Smooth muscle cell of the brain vasculature (primary cell): ENCODE results near the gene SMR3A.

ENCODE experiments used
- DNase-seq: peaks from one replicate; pipeline ENCODE4 v3.0.0-alpha.2; 2012; ENCODE audit warnings: low read depth, low spot score

SMR3A gene

DNA sequence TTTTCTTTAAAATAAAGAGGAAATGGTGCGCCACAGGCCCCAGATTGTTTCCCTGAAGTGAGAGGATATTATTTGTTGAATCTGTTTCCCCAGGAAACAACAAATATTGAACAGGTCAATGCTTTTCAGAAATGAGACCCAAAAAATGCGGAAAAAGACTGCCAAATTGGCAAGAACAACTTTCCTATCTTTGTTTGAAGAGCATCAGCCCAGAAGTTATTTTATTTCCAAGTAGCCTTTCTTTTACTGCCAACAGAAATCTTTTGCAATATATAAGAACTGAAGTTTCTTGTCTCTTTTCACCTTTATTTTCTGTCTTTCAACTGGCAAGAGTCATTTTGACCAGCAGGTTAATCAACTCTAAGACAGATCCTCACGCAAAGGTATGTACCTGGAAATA is at the start of gene SMR3A:
TSS of gene SMR3A (plus strand) at position 301 of the 400 bp plus-strand sequence. CDS start 1,356 bp downstream, outside the sequence.
- no peak for DNase-seq

DNA sequence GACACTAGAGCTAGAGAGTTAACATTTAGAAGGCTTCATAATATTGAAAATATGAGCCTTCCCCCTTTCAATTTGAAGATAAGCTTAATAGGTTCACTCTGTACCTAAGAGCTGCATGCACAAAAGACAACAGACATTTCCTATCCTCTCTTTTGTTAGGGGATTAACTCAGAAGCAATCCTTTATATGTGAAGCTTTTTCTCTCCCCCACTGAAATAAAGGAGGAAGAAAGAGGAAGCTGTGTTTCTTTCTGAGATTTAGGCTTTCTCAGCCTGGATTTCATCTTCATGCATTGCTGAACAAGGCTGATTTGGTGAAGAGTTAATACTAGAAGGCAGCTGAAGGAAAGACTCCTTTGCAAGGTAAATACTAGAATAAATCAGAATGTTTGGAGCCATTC is 46.8 kb upstream of the SMR3A start:
- no peak for DNase-seq

DNA sequence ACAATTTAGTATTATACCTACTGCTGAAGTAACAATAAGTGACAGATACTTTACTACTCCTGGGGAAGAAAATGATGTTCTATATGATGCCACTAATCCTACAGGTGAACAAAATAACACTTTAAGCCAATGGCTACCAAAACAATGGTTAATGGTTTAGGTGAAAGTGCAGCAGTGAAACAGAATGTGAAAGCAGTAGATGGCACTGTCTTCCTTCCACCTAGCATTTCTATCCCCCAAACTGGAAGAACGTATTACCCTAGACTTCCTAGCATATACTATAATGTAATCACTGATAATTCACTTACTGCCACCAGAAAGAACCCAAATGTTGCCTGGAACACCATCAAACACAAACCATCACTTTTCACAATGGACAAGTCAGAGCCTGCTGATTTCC is 44.6 kb upstream of the SMR3A start:
- no peak for DNase-seq

DNA sequence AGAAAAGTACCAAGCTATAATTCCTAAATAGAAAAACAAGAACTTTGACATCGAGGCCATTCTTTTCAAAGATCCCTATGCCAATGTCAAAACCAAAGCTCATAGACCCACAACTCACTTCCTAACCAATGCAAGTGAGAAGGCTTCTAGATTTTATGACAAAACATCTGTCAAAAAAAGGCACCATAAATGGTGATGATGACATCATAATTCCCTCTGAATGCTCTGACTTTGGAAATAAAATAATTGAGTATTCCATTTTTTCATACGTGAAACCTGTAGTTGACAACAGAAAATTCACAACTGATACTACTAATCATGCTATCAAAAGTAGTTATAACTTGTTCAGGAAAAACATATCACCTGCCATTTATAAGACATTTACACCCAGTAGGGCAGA is 34.5 kb upstream of the SMR3A start:
- no peak for DNase-seq

DNA sequence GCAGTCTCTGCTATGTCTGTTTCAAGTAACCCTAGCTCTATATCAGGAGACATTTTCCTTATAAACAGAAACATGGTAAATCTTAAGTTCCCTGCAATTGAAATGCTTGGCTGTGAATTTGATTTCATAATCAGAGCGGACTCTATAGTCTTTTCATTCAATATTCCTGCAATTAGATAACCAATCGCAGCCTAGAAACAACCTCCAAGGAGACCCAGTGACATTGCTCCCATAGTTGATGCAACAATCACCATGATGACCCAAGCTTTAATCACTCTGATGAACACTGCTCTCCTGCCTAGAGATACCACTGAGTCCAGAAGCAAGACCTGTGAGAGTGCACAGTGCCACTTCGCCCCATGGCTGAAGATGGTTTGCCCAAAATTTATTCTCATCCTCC is 25.9 kb upstream of the SMR3A start, which contains the start of gene CABS1:
TSS of gene CABS1 (plus strand) at position 301 of the 400 bp plus-strand sequence. CDS start at position 360, 59 bp downstream.
- no peak for DNase-seq

DNA sequence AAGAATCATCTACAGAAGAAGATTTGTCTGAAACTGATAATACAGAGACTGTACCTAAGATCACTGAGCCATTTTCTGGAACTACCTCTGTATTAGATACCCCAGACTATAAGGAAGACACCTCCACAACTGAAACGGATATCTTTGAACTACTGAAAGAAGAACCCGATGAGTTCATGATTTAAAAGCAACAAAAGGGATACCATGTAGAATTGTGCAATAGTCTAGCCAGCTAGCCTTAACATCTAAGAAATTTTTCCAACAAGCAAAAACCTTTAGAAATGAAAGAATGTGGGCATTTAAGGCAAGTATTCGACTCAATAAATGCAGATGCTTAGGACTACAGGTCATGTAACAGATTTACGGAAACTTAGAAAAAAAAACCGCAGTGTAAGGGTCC is 24.5 kb upstream of the SMR3A start:
- DNase-seq: no peak

DNA sequence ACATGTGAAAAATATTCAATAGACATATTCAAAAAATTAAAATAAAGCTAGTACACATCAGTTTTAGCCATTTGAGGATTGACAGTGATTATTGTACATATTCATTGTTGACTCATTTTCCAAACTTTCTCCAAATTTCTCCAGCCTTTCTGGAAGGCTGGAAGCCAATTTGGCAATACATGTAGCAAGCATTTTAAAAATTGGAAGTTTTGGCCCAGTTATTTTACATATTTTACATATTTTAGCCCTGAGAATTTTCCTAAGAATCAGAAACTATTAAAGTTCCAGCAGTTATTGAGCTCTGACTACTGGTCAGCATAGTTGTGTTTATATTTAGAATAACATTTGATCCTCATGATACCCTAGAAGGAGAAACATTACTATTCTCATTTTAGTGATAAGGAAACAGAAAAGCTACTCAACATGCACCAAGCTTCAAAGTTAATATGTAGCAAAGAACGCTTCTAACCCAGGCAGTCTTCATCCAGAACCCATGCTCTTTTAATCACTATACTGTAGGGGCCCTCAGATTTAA is 22.6 kb upstream of the SMR3A start:
- DNase-seq: no peak

DNA sequence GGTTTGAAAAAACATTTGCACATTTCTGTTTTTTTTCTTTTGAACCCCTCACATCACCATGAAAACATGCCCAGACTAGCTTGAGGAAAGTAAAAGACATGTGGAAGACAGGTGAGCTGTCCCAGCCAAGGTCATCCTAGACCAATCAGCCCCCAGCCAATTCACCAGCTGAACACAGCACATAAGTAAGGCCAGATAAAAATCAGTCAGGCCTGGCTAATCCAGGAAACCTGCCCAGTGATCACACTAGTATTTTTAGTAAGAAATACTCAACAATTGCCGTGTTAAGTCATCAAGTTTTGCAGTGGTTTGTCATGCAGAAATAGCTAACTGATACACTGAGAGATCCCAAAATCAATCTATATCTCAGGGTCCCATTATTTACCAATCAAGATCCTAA is 4.4 kb upstream of the SMR3A start:
- DNase-seq: no peak

DNA sequence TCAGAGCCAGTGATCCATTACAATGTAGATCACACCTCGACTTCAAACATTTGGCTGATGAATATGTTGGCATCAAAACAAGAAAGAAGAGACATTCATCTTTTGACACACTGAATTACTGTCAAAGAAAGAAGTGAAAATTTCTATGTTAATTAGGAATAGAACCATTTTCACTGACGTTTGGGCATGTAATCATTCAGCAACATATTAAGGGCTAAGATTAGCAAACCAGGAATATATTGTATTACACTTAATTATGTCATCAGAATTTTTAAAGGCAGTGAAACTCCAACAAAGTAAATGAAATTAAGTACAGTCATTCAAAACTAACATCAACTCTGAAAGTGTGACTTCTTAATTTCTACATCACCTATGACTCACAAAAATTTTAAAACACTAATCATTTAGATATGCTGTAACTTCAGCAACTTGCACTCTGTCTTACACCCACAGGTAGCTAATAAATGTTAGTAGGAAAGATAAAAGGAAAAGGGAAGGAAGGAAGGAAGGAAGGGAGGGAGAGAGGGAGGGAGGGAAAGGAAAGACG is 1.4 kb upstream of the SMR3A start:
- no peak for DNase-seq

DNA sequence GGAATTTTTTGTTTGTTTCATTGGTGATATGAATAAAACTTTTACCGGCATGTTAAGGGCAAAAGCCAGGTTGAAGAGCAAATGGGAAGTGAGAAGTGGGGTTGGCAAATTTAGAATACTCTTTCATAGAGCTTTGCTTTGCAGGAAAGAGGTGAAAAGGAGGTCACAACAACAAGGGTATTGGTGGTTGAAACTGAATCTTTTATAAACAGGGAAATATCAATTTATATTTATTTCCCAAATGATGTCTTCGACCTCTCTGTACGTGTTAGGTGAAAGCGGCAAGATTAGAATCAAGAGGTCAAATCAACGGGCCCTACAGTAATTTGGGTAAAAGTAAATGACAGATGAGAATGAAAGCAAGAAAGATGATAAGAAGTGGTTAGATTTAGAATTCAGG is 3.4 kb downstream of the SMR3A start:
- DNase-seq: no peak

DNA sequence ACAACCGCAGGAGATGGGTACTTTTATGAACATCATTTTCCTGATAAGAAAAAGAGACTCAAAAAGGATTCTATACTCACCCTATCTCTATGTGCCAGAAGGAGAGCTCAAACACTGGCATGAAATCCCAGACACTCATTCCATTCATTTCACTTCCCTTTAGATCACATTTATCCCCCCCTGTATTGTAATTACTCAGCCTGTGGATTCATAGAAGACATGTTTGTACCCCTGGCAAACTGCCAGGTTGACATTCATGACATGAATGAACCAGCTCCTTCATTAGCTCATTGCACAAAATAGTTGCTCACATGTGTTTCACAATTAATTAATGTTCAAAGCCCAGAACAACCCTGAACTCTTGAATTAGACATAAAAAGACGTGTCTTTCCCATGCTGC is 4.9 kb downstream of the SMR3A start:
- no peak for DNase-seq

DNA sequence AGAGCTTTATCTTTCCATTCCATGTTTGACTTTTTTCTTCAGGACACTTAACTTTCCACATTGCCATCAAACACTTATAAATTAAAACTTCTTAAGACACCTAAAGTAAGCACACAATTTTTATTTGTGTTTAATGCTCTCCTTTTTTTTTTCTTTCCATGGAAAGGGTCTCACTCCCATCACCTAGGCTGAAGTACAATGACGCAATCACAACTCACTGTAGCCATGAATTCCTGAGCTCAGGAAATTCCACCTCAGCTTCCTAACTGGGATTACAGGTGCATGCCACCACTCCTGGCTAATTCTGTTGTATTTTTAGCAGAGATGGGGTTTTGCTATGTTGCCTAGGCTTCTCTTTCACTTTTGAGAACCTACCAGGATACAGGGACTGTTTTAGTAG is 7.3 kb downstream of the SMR3A start:
- no peak for DNase-seq

DNA sequence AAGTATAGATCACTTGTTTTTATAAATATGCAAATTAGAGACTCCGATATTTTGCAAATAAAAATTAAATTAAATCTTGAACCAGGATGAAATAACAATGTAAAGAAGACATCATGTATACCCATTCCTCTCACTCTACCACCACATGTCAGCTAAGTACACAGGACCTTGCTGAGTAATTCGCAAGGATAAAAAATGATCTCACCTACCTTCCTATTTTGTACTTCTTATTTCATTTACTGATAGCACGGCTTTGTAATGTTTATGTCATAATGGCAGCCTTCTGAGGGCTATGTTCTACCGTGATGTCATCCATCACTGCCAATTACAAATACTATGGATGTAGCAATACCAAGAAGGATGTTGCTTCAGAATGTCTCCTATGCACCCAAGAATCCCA is 11.4 kb downstream of the SMR3A start:
- DNase-seq: no peak

DNA sequence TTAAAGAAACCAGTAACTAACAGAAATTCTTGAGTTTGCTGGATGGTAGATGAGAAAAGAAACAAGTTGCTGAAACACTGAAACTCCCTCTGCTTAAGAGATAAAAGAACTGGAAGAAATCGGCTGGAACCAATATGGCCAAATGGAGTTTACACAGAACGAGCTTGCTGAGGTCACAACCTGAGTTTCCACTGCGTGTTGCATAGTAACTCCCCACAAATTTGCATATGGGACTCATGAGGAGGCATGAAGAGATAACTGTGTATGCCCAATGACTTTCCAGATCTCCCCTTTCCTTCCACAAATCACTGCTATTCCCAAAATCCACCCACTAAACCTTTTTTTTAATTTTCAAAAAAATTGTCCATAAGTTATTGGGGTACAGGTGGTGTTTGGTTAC is 12.2 kb downstream of the SMR3A start:
- DNase-seq: no peak

DNA sequence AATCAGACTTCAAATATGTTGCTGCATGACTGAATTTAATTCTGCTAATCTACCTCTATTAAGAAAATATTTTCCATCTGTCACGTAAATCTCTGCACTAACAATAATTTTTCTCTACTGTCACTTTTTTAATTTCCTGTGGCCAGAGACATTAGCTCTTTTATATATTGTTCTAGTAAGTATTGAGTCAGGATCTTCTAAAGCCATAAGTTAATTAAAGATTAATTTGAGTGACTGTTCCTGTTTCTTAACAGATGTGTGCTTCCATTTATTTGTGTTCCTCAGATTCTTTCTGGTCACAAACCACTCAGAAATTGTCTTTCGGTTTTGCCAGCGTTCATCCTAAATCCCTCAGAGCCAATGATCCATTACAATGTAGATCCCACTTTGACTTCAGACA is 20.0 kb downstream of the SMR3A start:
- DNase-seq: no peak

DNA sequence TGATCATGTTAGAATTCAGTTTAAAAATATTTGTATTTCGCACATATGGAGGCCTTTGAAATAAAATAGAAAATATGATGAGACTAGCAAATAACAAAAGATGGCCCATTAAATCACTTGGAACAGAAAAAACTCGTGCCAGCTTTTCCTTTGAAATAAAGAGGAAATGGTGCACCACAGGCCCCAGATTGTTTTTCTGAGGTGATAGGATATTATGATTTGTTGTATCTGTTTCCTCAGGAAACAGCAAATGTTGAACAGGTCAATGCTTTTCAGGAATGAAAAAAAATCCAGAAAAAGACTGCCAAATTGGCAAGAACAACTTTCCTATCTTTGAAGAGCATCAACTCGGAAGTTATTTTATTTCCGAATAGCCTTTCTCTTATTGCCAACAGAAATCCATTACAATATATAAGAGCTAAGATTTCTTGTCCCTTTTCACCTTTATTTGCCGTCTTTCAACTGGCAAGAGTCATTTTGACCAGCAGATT is 22.2 kb downstream of the SMR3A start, which contains the start of gene SMR3B:
TSS of gene SMR3B (plus strand) at position 441 of the 491 bp plus-strand sequence. CDS start 1,380 bp downstream, outside the sequence.
- DNase-seq: no peak

DNA sequence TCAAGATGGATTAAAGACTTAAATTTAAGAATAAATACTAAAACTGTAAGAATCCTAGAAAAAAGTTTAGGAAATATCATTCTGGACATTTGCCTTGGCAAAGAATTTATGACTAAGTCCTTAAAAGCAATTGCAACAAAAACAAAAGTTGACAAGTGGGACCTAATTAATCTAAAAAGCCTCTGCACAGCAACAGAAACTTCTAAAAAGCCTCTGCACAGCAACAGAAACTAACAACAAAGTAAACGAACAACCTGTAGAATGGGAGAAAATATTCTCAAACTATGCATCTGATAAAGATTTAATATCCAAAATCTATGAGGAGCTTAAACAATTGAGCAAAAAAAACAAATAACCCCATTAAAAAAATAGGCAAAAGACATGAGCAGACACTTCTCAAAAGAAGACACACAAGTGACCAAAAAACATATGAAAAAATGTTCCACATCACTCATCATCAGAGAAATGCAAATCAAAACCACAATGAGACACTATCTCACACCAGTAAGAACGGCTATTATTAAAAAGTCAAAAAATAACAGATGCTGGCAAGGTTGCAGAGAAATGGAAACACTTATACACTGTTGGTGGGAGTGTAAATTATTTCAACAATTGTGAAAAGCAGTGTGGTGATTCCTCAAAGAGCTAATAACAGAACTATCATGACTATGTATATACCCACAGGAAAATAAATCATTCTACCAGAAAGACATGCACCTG is 31.7 kb downstream of the SMR3A start:
- DNase-seq: no peak

DNA sequence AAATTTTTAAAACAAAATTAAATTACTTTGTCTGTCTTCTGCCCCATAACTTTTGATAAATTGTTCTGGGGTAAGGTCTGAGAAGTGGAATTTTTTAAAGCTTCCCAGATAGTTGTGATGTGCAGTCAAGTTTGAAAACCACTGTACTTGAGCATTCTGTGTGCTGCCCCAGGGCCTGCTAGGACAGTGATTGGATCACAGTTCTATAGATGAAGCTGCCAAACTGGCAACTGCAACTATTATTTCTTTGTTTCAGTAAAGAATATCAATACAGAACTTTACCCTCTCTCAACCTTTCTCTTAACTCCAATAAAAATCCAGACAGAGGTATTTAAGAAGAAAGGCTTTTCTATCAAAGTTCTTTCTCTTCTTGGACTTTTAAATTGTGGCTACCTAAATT is 37.0 kb downstream of the SMR3A start, which contains the start of gene OPRPN:
TSS of gene OPRPN (plus strand) at position 361 of the 400 bp plus-strand sequence. CDS start 1,346 bp downstream, outside the sequence.
- no peak for DNase-seq

DNA sequence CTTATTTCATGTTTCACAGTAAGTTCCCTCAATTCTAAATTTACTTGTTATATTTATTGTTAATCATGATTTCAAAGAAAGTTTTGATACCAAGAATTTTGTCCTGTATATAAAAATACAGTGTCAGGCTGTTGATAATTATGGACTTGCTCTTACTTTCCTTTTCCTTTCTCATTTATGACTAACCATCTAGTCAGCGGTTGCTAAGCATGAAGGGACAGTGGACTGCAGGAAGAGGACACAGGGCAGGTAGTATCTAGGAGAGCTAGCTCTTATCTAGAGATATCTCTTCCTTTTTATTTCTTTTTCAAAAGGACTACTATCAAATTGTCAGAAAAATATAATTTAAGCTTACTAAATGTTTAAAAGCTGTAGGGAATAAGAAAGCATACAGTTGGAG is 38.8 kb downstream of the SMR3A start:
- DNase-seq: no peak

DNA sequence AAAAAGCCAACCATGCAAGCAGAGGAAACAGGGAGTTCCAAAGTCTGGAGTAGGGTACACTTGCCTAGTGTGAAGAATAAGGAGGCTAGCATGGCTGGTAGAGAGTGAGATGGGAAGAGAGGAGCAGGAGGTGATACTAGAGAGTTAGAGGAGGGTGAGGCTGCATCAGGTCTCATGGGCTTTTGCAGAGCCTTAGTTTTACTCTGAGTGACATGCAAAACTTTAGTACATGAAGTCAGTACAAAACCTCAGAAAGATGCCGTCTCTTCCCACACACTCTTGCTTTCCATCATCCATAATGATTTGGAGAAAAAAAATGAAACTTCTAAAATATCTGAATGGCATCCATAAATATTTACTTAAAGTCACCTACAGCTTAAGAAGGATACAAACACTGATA is 42.2 kb downstream of the SMR3A start:
- DNase-seq: no peak

DNA sequence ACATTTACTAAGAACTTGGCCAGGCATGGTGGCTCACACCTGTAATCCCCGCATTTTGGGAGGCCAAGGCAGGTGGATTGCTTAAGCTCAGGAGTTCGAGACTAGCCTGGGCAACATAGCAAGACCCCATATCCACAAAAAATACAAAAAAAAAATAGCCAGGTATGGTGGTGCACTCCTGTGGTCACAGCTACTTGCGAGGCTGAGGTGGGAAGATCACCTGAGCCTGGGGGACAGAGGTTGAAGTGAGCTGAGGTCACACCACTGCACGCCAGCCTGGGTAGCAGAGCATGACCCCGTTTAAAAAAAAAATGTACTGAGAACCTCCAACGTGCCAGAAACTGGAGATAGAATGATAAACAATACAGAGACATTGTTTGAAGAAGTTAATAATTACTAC is 45.2 kb downstream of the SMR3A start:
- DNase-seq: no peak
